NCI-H345 treated with DMSO at 0.1 percent for 48 hours (cell line): ENCODE data around the gene CXCR2.
"Not testable (repeated sequence)": the region's sequence is repeated elsewhere in the genome, so short reads cannot be mapped to it uniquely, and the experiment has no call there.

Source experiments
- DNase-seq: peaks from one replicate; lab custom pipeline; 2025; ENCODE audit not compliant: unreplicated experiment; lab: John Stamatoyannopoulos, UW

Gene CXCR2

DNA sequence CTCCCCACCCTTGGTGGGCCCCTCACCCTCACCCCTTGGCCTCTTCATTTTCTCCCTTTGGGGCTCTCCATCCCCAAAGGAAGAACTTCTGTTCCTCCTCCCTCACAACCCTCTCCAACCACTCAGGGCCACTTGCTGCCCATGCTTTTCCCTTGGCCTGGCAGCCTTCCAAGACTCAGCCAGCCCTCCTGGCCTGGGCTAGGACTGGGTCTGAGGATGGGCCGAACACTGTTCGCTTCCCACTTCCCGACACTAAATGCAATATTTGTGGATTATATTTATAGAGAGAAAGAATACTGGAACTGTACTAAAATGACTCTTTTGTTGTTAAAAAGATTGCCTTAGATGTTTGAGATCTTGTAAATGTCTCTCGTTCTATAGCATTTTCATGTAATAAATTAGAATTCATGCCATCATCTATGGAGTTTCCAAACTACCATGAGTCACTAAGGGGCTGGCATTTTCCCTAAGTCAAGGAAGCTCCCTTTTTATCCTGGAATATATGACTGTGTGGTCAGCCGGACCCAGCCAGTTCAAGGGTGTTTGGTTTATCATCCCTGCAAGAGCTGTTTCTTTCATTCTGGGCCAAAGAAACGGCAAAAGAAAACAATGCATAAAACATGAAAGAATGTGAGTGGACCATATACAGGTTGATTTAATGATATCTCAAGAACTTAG lies 3.8 kb downstream of the CXCR2 start:
- no peak for DNase-seq

DNA sequence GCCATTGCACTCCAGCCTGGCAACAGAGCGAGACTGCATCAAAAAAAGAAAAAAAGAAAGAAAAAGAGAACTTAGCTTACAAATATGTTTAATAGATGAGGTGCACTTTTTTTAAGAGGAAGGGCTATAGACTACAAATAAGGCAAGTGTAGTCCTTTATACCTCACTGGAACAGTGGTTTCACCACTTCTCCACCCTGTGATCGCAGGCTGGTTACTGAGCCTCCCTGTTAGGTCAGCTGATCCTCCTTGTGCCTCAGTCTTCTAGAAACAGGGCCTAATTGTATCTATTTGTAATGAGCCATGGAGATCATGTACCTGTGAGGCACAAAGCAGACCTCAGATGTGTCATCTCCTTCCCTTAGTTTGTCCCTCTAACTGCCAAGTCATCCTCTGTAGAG lies 4.5 kb downstream of the CXCR2 start:
- no peak for DNase-seq

GRCh38 chr2:218130822-218131221 lies 5.0 kb downstream of the CXCR2 start:
- DNase-seq: no peak

- DNase-seq: no peak
These were observed 11.7 kb downstream of the CXCR2 start for GRCh38 chr2:218137514-218137913.

DNA sequence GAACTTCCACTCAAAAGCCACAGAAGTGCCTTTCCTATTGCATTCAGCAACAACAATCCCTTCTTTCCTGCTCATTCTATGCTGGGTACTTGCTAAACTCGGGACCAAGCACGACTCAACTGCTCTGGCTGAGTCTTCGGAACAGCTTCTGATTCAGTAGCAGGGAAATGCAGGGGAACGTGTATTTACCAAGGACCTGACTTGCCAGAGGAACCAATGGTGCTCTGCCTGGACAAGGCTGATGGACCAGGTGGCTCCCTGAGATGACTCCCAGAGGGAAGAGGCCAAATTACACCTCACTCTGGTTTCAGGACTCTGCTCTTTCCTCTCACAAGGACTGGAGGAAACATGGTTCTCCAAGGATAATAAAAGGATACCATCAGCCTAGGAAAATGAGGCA lies 12.2 kb downstream of the CXCR2 start:
- DNase-seq: no peak

DNA sequence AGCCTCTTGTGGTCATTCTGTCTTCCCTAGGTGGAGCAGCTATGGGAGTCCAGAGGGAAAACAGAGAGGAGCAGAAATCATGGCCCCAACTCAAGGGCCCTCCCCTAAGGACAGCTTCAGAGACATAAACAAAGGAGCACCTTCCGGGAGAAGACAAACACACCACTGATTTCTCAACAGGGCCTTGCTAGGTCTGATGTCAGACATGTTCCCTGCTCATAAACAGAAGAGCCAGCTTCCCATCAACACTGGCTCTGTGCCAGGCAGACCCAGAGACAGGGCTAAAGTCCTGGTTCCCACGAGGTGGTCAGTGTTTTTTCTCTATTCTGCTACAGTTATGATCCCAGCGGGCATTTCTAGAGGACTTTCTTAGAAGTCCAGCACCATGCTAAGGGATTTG lies 19.3 kb downstream of the CXCR2 start:
- DNase-seq: no peak

- no peak for DNase-seq
These were observed 20.2 kb downstream of the CXCR2 start for GRCh38 chr2:218146056-218146455.

DNA sequence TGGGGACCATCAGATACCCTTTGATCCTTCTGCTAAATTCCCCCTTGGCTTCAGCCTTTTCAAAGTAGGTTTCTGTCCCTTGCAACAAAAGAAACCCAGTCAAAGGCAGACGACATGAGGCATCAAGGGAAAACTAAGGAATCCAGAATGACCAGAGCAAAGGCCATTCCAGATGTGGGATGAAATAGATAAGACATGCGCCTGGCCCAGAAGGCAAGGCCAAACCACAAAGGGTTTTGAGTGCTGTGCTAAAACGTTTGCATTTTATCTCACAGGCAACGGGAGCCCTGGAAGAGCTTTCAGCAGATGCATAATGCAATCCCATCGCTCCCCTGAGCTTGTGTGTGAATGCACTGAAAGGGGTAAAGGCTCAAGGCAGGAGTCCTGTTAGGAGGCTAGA lies 23.3 kb downstream of the CXCR2 start:
- DNase-seq: no peak

DNA sequence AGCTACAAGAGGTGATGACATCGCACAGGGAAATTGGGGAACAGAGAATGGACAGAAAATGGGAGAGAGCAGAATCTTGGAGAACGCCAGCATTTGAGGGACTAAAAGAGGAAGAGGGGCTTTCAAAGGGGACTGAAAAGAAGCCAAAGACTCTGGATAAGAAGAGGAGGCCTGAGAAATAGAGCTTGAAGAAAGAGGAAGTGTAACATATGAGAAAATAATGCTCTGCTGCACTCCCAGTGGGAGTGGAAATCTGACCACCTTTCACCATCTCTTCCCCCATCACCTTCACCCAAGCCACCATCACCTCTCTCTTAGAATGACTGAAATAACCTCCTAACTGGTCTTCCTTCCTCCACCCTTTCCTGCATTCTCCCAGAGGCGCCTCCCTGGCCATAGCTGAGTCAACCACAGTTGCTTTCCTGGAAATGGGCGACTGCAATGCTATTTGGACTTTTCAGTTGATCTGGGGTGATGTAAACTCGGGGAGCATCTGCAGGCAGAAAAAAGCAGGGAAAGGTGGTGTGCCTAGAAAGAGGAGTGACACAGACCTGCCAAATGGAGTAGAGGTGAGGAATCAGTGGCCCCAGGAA lies 24.1 kb downstream of the CXCR2 start:
- DNase-seq: no peak

DNA sequence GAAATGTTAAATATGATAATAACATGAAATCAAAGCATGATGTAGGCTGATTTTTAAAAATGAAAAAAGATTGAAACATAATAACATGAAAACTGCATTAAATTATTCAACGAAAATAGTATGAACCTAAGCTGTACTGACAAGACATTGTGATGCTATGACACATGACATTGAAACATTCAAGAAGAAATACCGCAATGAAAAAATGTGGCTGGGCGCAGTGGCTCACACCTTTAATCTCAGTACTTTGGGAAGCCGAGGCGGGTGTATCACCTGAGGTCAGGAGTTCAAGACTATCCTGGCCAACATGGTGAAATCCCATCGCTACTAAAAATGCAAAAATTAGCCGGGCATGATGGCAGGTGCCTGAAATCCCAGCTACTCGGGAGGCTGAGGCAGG lies 26.3 kb downstream of the CXCR2 start:
- DNase-seq: no peak

DNA sequence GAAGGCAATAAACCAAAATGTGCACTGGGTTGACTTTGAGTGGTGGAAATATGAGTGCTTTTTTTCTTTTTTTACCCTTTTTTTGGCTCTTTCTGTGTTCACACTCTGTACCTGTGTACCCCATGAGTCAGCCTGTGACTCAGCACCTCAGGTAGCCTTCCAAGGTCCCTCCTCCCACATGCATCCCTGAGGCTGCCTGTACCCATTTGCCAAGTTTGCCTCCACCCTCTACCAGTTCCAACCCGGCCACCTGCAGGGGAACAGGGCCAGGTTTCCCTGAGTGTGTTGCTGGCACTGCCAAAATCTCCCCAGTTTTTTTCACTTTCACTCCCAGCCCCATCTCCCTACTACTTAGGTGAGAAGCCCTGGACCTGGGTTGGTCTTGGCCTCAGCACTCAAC lies 26.9 kb downstream of the CXCR2 start:
- DNase-seq: no peak

DNA sequence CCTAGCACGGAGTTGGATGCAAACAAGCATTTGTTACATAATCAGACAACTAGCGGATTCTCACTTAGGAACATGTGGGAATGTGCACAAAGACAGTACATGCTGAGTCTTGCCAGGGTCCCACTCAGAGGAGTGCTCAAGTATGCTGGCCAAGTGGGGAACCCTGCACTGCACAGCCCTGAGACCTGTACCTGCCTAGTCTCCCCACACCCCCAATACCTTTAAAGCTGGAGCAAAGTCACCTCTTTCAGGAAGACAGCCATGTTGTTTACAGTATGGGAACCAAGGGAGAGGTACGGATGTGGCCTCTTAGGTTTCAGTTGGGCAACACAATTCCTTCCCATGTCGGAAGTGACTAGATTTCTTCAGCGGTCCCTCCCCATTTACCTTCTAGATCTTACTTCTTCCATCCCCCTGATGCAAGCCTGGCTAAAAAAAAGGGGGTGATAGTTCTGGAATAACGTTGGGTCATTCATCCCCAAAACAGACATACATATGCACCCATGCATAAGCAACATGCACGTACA lies 30.2 kb downstream of the CXCR2 start:
- no peak for DNase-seq

- DNase-seq: no peak
These were observed 35.8 kb downstream of the CXCR2 start for GRCh38 chr2:218161644-218162043.

GRCh38 chr2:218162814-218163213 lies 37.0 kb downstream of the CXCR2 start:
- DNase-seq: no peak

DNA sequence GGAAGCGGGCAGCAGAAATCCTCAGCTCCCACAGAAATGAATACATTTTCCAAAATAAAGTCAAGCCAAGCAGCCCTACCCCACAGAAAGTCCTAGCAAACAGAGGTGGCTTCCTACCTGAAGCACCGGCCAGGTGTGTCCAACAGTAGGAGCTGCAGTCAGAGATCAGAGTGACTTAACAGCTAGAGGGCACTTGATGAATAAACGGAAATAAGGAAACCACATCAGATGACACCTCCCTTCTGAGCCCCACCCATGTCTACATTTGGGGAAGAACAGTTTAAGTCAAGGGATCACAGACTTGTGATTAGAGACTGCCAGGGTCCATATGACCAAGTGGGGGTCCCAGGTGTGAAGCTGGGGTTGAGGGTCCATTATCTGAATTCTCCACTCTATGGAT lies 41.0 kb downstream of the CXCR2 start, which contains the start of gene CXCR1:
CXCR1 (minus strand) TSS at position 172 of the 400 bp plus-strand sequence. CDS start 1,751 bp downstream, outside the sequence.
- no peak for DNase-seq

DNA sequence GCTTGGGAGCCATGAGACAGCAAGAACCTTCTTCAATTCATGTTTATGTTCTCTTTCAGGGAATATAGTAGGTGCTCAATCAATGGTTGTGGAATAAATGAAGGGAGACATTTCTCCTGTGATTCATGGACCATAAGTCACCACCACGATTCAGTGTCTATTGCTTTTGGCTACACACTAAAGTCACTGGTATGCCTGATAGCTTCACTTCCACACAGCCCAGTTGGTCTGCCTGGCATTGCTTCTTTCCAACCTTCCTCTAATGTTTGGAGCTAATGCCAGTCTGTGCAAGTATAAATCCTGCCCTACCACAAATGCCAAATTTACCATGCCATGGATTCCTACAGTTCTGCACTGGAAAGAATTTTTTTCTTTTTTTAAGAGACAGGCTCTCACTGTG lies 42.2 kb downstream of the CXCR2 start:
- no peak for DNase-seq

GRCh38 chr2:218168635-218169462 lies 43.0 kb downstream of the CXCR2 start:
- DNase-seq: no peak

DNA sequence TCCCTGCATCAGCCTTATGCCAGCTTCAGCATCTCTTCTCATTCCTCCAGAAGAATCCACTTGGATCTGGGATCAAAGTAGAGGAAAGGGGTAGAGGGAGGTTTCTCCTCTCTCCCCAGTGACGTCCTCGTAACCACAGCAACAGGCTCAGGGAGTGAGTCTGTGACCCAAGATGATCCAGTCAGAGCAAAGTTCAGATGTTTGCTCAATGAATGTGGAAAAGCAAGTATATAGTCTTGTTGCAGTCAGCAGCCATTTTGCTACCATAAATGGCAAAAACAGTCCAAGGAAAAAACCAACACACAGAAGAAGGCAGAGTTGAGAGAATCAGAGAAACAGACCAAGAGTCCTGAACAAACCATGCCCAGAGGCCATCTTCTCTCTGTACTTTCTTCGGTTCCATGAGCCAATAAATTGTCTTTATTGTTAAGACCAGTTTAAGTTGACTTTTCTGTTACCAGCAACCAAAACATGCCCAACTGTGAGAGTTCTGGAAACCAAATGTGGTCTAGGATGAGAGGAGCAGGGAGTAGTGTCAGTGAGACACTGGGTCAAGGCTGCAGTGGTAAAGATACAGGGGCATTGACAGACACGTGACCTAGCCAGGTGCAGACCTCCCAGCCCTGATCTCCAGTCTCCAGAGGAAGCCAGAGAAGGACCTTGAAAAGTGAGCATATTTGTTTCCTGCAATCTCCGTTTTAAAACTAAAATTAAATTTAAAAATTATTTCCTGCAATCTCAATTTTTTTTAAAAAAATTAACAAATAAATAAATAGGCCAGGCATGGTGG lies 44.1 kb downstream of the CXCR2 start:
- no peak for DNase-seq

GRCh38 chr2:218171744-218172143 lies 45.9 kb downstream of the CXCR2 start:
- DNase-seq: not testable (repeated sequence)

DNA sequence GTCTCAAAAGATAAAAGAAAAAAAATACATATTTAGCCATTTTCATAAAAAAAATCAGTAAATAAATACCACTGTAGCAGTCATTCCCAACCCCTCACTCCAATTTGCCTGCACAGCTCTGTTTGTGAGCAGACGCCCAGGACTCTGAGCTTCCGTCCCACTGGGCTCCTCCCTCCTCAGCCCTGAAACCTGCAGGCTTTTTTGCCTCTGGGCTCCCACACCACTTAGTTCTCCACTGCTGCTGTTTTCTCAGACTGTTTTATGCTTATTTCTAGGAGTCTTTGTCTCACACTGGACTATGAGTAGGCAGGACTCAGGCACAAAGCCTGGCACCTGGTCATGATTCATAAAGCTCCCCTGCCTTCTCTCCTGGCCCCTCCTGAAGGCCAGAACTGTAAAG lies 47.0 kb downstream of the CXCR2 start:
- no peak for DNase-seq

DNA sequence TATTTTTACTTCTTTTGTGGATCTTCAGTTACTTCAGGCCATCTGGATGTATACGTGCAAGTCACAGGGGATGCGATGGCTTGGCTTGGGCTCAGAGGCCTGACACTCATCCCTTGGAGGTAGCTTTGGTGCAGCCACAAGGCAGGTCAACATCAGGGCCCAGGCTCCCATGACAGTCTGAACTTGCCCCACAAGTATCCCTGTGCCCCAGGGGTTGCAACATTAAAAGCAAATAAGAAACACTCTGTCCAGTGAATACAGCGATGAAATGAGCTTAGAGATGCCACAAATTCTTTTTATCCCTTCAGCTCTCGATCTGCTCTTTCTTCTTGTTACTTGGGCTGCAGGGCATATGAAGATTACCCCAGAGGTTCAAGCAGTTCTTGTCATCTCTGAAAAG lies 54.0 kb downstream of the CXCR2 start:
- DNase-seq: no peak
